HepG2 (cell line): Measurements from ENCODE around the gene IL18RAP. TPM values are rescaled to one million over a fixed set of nuclear protein-coding genes. Genes with fewer than 3 reads are reported as not detected.

ENCODE experiments used
- ATAC-seq: fragments of 200-7000 bp; cut with Tn5 transposase; 3 replicates; pipeline ENCODE4 v1.9.1; 2020; ENCODE audit warnings: mild to moderate bottlenecking, moderate library complexity
- BruUV-seq: library from RNA; stranded (reverse); fragments of 400-500 nt; replicated peaks from 2 replicates; lab custom pipeline; 2021; lab: Mats Ljungman, UMichigan
- CTCF ChIA-PET: fragments of 300-600 bp; formaldehyde crosslinking; extraction: SDS; loops from one replicate; lab custom pipeline; 2021; ENCODE audit warnings: low total read pairs, inconsistent platforms, low intra/inter-chr PET ratio; lab: Yijun Ruan, JAX
- POLR2A ChIA-PET: fragments of 350-600 bp; sonication (Branson Sonifier 250); formaldehyde crosslinking; loops from one replicate; lab custom pipeline; 2020; ENCODE audit warnings: antibody characterized with exemption, inconsistent platforms; lab: Yijun Ruan, JAX
- DNase-seq: peaks from one replicate; pipeline ENCODE4 v3.0.0-alpha.2; 2015; ENCODE audit warnings: low spot score
- FAIRE-seq: peaks from 3 replicates; lab custom pipeline; 2011; peaks lifted over from hg19 to GRCh38; lab: Jason Lieb, UNC
- H2AFZ ChIP-seq: one replicate; pipeline ENCODE4 v1.6.1; 2011; ENCODE audit warnings: low read length, inconsistent platforms
- H3K27ac ChIP-seq: fragments of 300-600 bp; 3 replicates; pipeline ENCODE4 v1.8.0; 2011; ENCODE audit warnings: mixed run types, mild to moderate bottlenecking, mixed read lengths, low read length, inconsistent platforms; ENCODE audit not compliant: insufficient read depth; ENCODE audit errors: extremely low read length
- H3K27me3 ChIP-seq, 2 experiments: fragments of 200-600 bp in 1 of 2; 2 replicates in 1 of 2; 3 replicates in 1 of 2; pipeline versions ENCODE4 v1.6.0 to v1.8.0; 2011; ENCODE audit warnings: low read length in 2 of 2, mild to moderate bottlenecking in 2 of 2, moderate library complexity in 2 of 2, inconsistent platforms in 1 of 2; ENCODE audit not compliant: insufficient read depth in 2 of 2, control insufficient read depth in 1 of 2
- H3K36me3 ChIP-seq, 2 experiments: fragments of 200-600 bp in 1 of 2; replicated peaks in 1 of 2; 2 replicates in 1 of 2; 3 replicates in 1 of 2; pipeline versions ENCODE4 v1.5.1 to v1.8.0; 2011; ENCODE audit warnings: low read length in 2 of 2, inconsistent platforms in 1 of 2; ENCODE audit not compliant: insufficient read depth in 2 of 2, control insufficient read depth in 1 of 2
- H3K4me1 ChIP-seq: 2 replicates; pipeline ENCODE4 v1.5.1; 2012; ENCODE audit warnings: low read length, inconsistent platforms; ENCODE audit not compliant: insufficient read depth
- H3K4me2 ChIP-seq: 2 replicates; pipeline ENCODE4 v1.6.0; 2011; ENCODE audit warnings: low read depth, low read length, inconsistent platforms
- H3K4me3 ChIP-seq, 3 experiments: fragments of 200-600 bp in 1 of 3; sonication (generic), shearing (Covaris generic) in 1 of 3; replicated peaks in 1 of 3; 2 replicates each; pipeline ENCODE4 v1.5.1; 2011 to 2016; ENCODE audit warnings: low read length in 3 of 3, inconsistent platforms in 2 of 3, low read depth in 2 of 3, mild to moderate bottlenecking in 2 of 3, control low read depth in 1 of 3, mixed read lengths in 1 of 3; ENCODE audit not compliant: insufficient read depth in 1 of 3
- H3K79me2 ChIP-seq: one replicate; pipeline ENCODE4 v1.6.1; 2011; ENCODE audit warnings: low read length, inconsistent platforms; ENCODE audit not compliant: insufficient read depth
- H3K9ac ChIP-seq: 2 replicates; pipeline ENCODE4 v1.6.0; 2011; ENCODE audit warnings: mild to moderate bottlenecking, low read depth, low read length, inconsistent platforms; ENCODE audit not compliant: insufficient read depth
- H3K9me3 ChIP-seq: 2 replicates; pipeline ENCODE4 v1.5.1; 2012; ENCODE audit warnings: mild to moderate bottlenecking, low read length
- H4K20me1 ChIP-seq: 2 replicates; pipeline ENCODE4 v1.6.0; 2011; ENCODE audit warnings: inconsistent platforms, mild to moderate bottlenecking, low read length, moderate library complexity; ENCODE audit not compliant: insufficient read depth
- DDIT3 ChIP-seq: sonication (generic); formaldehyde crosslinking; IDR thresholded peaks from 2 replicates; pipeline ENCODE4 v1.4.0; 2020; ENCODE audit warnings: mild to moderate bottlenecking, missing genetic modification reagents
- MAFF ChIP-seq: IDR thresholded peaks from 2 replicates; pipeline ENCODE4 v1.6.1; 2011; ENCODE audit warnings: low read depth, low read length, improper control_type of control experiment
- MAFK ChIP-seq, 2 experiments: IDR thresholded peaks in 1 of 2; conservative IDR thresholded peaks in 1 of 2; 2 replicates each; pipeline ENCODE4 v1.6.1; 2011; ENCODE audit warnings: improper control_type of control experiment in 2 of 2, low read length in 2 of 2
- SNAI1 ChIP-seq: sonication (generic); formaldehyde crosslinking; IDR thresholded peaks from 2 replicates; pipeline ENCODE4 v1.5.0; 2020; ENCODE audit warnings: mild to moderate bottlenecking, missing genetic modification reagents, borderline replicate concordance
- ZNF264 ChIP-seq: sonication (generic); formaldehyde crosslinking; IDR thresholded peaks from 2 replicates; pipeline ENCODE4 v1.4.0; 2020; ENCODE audit warnings: missing genetic modification reagents
- ZNF614 ChIP-seq: IDR thresholded peaks from 2 replicates; pipeline ENCODE4 v1.6.1; 2018; ENCODE audit warnings: missing biosample characterization, missing genetic modification reagents, inconsistent platforms, borderline replicate concordance
- ZNF772 ChIP-seq: sonication (generic); formaldehyde crosslinking; IDR thresholded peaks from 2 replicates; pipeline ENCODE4 v1.5.0; 2020; ENCODE audit warnings: mild to moderate bottlenecking, missing genetic modification reagents
- ZNF781 ChIP-seq: sonication (generic); formaldehyde crosslinking; IDR thresholded peaks from 2 replicates; pipeline ENCODE4 v1.5.1; 2020; ENCODE audit warnings: borderline replicate concordance, mild to moderate bottlenecking, missing genetic modification reagents; ENCODE audit errors: not compliant biosample characterization
- WGBS: methylation state at CpG from one replicate; pipeline ENCODE4 v1.1.6; 2017; ENCODE audit warnings: low lambda C conversion rate; 5-methylcytosine and 5-hydroxymethylcytosine counted together
- in situ Hi-C: cut with HindIII; loops from 2 replicates; pipeline ENCODE4 v1.10.0; 2017; ENCODE audit warnings: low pct_unique_long_range_greater_than_20kb; ENCODE audit not compliant: extremely low pct_ligation_motif_present
- intact Hi-C: fragments of 100-400 bp; cut with micrococcal nuclease; formaldehyde crosslinking; loops from one replicate; pipeline ENCODE4 v1.10.0; 2022; ENCODE audit not compliant: unreplicated experiment
- polyA plus RNA-seq, 8 experiments: library from polyadenylated mRNA; depleted of rRNA in 3 of 8; stranded (reverse) in 7 of 8; unstranded in 1 of 8; fragments of >200 nt; fragmentation: Illumina TruSeq in 4 of 8; extraction: Trizol in 4 of 8; gene quantifications; 2 replicates each; pipeline versions ENCODE4 v1.2.1 to v1.2.3, GENCODE V29; 2011 to 2016; ENCODE audit warnings: low read depth in 4 of 8, missing spikeins in 1 of 8, mixed read lengths in 1 of 8; ENCODE audit not compliant: insufficient read depth in 1 of 8
- total RNA-seq, 5 experiments: library from RNA; depleted of rRNA; stranded (reverse); fragments of >200 nt; fragmentation: Illumina TruSeq; extraction: Trizol; gene quantifications; 2 replicates each; pipeline ENCODE4 v1.2.3, GENCODE V29; 2016; ENCODE audit warnings: low read depth in 1 of 5

IL18RAP gene
- total and polyA plus RNA-seq, 2 of the 13 experiments (the other 11 are each of a cell fraction or from before 2014, with no cell fraction given): 0.05 TPM; not detected in 1

GRCh38 chr2:102427249-102427648 is 4.3 kb downstream of the IL18RAP start:
- no TSS peak for BruUV-seq
- Histone ChIP-seq H3K36me3 (no peaks in the 10 kb centered on the region), H3K9ac (no peak overlapping the region), H2AFZ (no peak overlapping the region), H3K4me3 (no peak overlapping the region), H3K9me3 (no peaks in the 10 kb centered on the region), H3K4me2 (no peak overlapping the region), H3K27me3 (peaks cover 0 to 3% of the 10 kb centered on the region in 2 experiments; a peak in 3 of 5 replicates), H4K20me1 (no peaks in the 10 kb centered on the region), H3K27ac (no peak overlapping the region), H3K4me1 (no peaks in the 10 kb centered on the region), H3K79me2 (no peaks in the 10 kb centered on the region)
- WGBS: 5% methylated on average over 1 of the region's 1 CpG
- ATAC-seq (no peak), DNase-seq (no peak), FAIRE-seq (no peak)
- in situ Hi-C loops (no loop called here), intact Hi-C loops (no loop called here)
- no peak for TF ChIP-seq SNAI1 (CRISPR knock-in tag)
- TF ChIP-seq ZNF772 (CRISPR knock-in tag): no peak
- peak; percentile 62 for TF ChIP-seq MAFF
- no peak for TF ChIP-seq DDIT3 (CRISPR knock-in tag)
- no peak for TF ChIP-seq ZNF781 (CRISPR knock-in tag)
- no peak for TF ChIP-seq ZNF614 (CRISPR knock-in tag)
- TF ChIP-seq MAFK (conservative IDR thresholded peaks at IDR 0.05 in 1 of 2, IDR thresholded peaks at IDR 0.05 in 1 of 2; ENCODE audit: low read length in 2 of 2): peak; percentile 72 to 74
- ChIA-PET POLR2A (no interaction called here), CTCF (no interaction called here)

DNA sequence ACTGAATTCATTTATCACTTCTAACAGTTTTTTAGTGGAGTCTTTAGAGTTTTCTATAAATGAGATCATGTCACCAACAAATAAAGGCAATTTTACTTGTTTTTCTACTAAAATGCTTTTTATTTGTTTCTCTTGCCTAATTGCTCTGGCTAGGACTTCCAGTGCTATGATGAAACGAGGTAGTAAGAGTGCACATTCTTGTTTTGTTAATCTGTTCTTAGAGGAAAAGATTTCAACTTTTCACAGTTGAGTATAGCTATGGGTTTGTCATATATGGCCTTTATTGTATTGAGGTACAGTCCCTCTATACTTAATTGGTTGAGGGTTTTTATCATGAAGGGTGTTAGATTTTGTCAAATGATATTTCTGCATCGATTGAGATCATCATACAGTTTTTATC is 5.6 kb downstream of the IL18RAP start:
- Histone ChIP-seq H4K20me1 (no peaks in the 10 kb centered on the region), H3K79me2 (no peaks in the 10 kb centered on the region), H3K4me2 (no peak overlapping the region), H3K4me3 (no peak overlapping the region), H3K27ac (no peak overlapping the region), H3K36me3 (no peaks in the 10 kb centered on the region), H3K4me1 (no peaks in the 10 kb centered on the region)
- in situ Hi-C loops: no loop called here
- no peak for FAIRE-seq
- ATAC-seq: no peak
- no peak for TF ChIP-seq ZNF264 (CRISPR knock-in tag)
- TF ChIP-seq, all 625 proteins: peak for 0
- Histone ChIP-seq H3K27me3 (no peaks in the 10 kb centered on the region; a peak in 3 of 5 replicates), H3K9me3 (no peaks in the 10 kb centered on the region), H2AFZ (no peak overlapping the region), H3K9ac (no peak overlapping the region)
- DNase-seq: no peak
- ChIA-PET CTCF (no interaction called here), POLR2A (no interaction called here)
- 2% methylated on average over 2 of the region's 2 CpGs for WGBS
- intact Hi-C loops: no loop called here
- no TSS peak for BruUV-seq
